Dermis blood vessel endothelial cell (primary cell): ENCODE data around the gene FNIP2. TPM values are rescaled to one million over a fixed set of nuclear protein-coding genes. Genes with fewer than 3 reads are reported as not detected.

Experiments
- DNase-seq: peaks from one replicate; pipeline ENCODE4 v3.0.0; 2010
- total RNA-seq: library from RNA; depleted of rRNA; stranded (reverse); fragments of >200 nt; gene quantifications from 2 replicates; pipeline ENCODE4 v1.2.3, GENCODE V29; 2014

The FNIP2 gene
- total RNA-seq, 1 donor from 2014 or later: 62.3 TPM

- no peak for DNase-seq
Observed at GRCh38 chr4:158841540-158841939, 72.7 kb downstream of the FNIP2 start.

GRCh38 chr4:158845311-158846041, 76.7 kb downstream of the FNIP2 start:
- no peak for DNase-seq

GRCh38 chr4:158847535-158847934, 78.7 kb downstream of the FNIP2 start:
- no peak for DNase-seq

- no peak for DNase-seq
Observed at GRCh38 chr4:158849681-158850080, 80.9 kb downstream of the FNIP2 start.

- no peak for DNase-seq
Observed at GRCh38 chr4:158850371-158850770, 81.5 kb downstream of the FNIP2 start.

GRCh38 chr4:158850800-158851644, 82.2 kb downstream of the FNIP2 start:
- DNase-seq: peak; percentile 69

- DNase-seq: no peak
Observed at GRCh38 chr4:158854236-158854635, 85.4 kb downstream of the FNIP2 start.

- DNase-seq: peak; percentile 74
Observed at GRCh38 chr4:158856852-158857251, 88.0 kb downstream of the FNIP2 start.

GRCh38 chr4:158857951-158858350, 89.1 kb downstream of the FNIP2 start:
- DNase-seq: no peak

GRCh38 chr4:158858410-158859199, 89.8 kb downstream of the FNIP2 start:
- DNase-seq: no peak

- no peak for DNase-seq
Observed at GRCh38 chr4:158859661-158860060, 90.8 kb downstream of the FNIP2 start.

- no peak for DNase-seq
Observed at GRCh38 chr4:158860856-158861255, 92.0 kb downstream of the FNIP2 start.

GRCh38 chr4:158861281-158861680, 92.5 kb downstream of the FNIP2 start:
- DNase-seq: no peak

- DNase-seq: no peak
Observed at GRCh38 chr4:158861766-158862165, 92.9 kb downstream of the FNIP2 start.

- no peak for DNase-seq
Observed at GRCh38 chr4:158863296-158863695, 94.5 kb downstream of the FNIP2 start.

- no peak for DNase-seq
Observed at GRCh38 chr4:158865520-158866177, 96.8 kb downstream of the FNIP2 start.

- no peak for DNase-seq
Observed at GRCh38 chr4:158869001-158869400, 100.2 kb downstream of the FNIP2 start.

- DNase-seq: no peak
Observed at GRCh38 chr4:158869761-158870160, 100.9 kb downstream of the FNIP2 start.

- no peak for DNase-seq
Observed at GRCh38 chr4:158870282-158870625, 101.4 kb downstream of the FNIP2 start.

- no peak for DNase-seq
Observed at GRCh38 chr4:158870626-158871334, 102.0 kb downstream of the FNIP2 start.

- no peak for DNase-seq
Observed at GRCh38 chr4:158871335-158871724, 102.5 kb downstream of the FNIP2 start.

- peak; percentile 45 for DNase-seq
Observed at GRCh38 chr4:158873795-158874401, 105.1 kb downstream of the FNIP2 start.
